IPS-20b (cell line): ENCODE data around the gene SVIL.
"Not testable (repeated sequence)": the region's sequence is repeated elsewhere in the genome, so short reads cannot be mapped to it uniquely, and the experiment has no call there.

Experiments used
- H3K27ac ChIP-seq: one replicate; pipeline ENCODE4 v1.5.1; 2013; ENCODE audit warnings: low read length
- H3K27me3 ChIP-seq: 2 replicates; pipeline ENCODE4 v1.6.1; 2013; ENCODE audit warnings: mild to moderate bottlenecking, low read length, inconsistent platforms; ENCODE audit not compliant: insufficient read depth
- H3K36me3 ChIP-seq: 2 replicates; pipeline ENCODE4 v1.6.1; 2013; ENCODE audit warnings: low read depth, mild to moderate bottlenecking, inconsistent platforms, low read length, moderate library complexity; ENCODE audit not compliant: insufficient read depth
- H3K4me1 ChIP-seq: 2 replicates; pipeline ENCODE4 v1.6.1; 2013; ENCODE audit warnings: mild to moderate bottlenecking, control low read depth, inconsistent platforms, low read length, moderate library complexity; ENCODE audit not compliant: insufficient read depth
- H3K4me3 ChIP-seq: 2 replicates; pipeline ENCODE4 v1.5.1; 2013; ENCODE audit warnings: mild to moderate bottlenecking, low read length, inconsistent platforms
- H3K9ac ChIP-seq: 2 replicates; pipeline ENCODE4 v1.6.1; 2013; ENCODE audit warnings: low read depth, mild to moderate bottlenecking, inconsistent platforms, low read length, moderate library complexity
- H3K9me3 ChIP-seq: 2 replicates; pipeline ENCODE4 v1.6.1; 2013; ENCODE audit warnings: mild to moderate bottlenecking, low read depth, low read length, inconsistent platforms; ENCODE audit not compliant: insufficient read depth

SVIL gene

GRCh38 chr10:29609696-29610095 lies 25.1 kb downstream of the SVIL start:
- H3K9ac ChIP-seq = no peak overlapping the region
- no peaks in the 10 kb centered on the region for H3K4me1 ChIP-seq
- no peaks in the 10 kb centered on the region for H3K36me3 ChIP-seq
- H3K27me3 ChIP-seq = no peaks in the 10 kb centered on the region
- H3K27ac ChIP-seq = no peak overlapping the region
- no peaks in the 10 kb centered on the region for H3K9me3 ChIP-seq
- H3K4me3 ChIP-seq = no peak overlapping the region

GRCh38 chr10:29608476-29609301 lies 26.1 kb downstream of the SVIL start:
- H3K4me1 ChIP-seq = no peaks in the 10 kb centered on the region; the same call in 1 of the 2 replicates
- no peaks in the 10 kb centered on the region for H3K9me3 ChIP-seq

DNA sequence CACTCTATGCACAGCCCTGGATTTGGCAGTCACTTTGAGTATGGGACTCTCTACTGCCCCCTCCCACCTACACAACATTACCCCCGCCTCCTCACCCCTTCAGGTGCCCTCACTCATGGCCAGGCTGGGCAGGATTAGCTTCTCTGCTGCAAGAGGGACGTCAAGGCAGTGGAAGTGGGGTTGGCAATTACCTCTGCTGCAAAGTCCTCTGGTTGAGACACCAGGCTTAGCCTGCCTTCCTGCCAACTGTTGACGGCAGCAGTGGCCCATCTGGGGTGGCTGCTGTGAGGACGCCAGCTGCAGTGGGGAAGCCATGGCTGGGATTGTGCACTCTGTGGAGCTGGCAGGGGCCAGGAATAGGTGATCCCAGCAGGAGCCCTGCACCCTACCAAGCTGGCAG lies 26.7 kb downstream of the SVIL start:
- no peak overlapping the region for H3K9ac ChIP-seq
- H3K27me3 ChIP-seq = no peaks in the 10 kb centered on the region
- no peaks in the 10 kb centered on the region for H3K9me3 ChIP-seq
- H3K27ac ChIP-seq = no peak overlapping the region
- H3K36me3 ChIP-seq = no peaks in the 10 kb centered on the region
- no peaks in the 10 kb centered on the region; the same call in 1 of the 2 replicates for H3K4me1 ChIP-seq
- no peak overlapping the region for H3K4me3 ChIP-seq

More at GRCh38 chr10:29608476-29609301, 26.1 kb downstream of the SVIL start:
- Histone ChIP-seq H3K36me3 (no peaks in the 10 kb centered on the region), H3K4me3 (no peak overlapping the region), H3K27me3 (no peaks in the 10 kb centered on the region), H3K9ac (no peak overlapping the region), H3K27ac (no peak overlapping the region)

DNA sequence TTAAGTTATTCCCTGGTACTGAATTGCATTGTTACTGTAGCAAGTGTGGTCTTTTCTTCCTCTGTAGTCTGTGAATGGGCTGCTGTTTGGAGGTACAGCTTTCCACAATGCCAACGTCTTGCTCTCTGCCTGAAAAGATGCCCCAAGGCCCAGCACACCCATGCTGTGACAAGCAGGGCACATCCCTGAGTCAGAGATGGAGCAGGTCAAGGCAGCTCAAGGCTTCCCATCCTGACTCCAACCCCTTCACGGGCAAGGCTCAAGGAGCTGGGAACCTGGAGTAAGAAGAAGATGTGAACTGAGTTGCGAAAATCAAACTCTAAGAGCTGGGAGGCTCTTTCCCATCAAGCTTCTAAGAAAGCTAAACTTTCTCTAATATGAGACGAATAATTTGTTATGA lies 27.2 kb downstream of the SVIL start:
- Histone ChIP-seq H3K27ac (no peak overlapping the region), H3K36me3 (no peaks in the 10 kb centered on the region), H3K27me3 (no peaks in the 10 kb centered on the region), H3K9ac (no peak overlapping the region), H3K4me1 (no peaks in the 10 kb centered on the region; the same call in 1 of the 2 replicates), H3K4me3 (no peak overlapping the region), H3K9me3 (no peaks in the 10 kb centered on the region)

DNA sequence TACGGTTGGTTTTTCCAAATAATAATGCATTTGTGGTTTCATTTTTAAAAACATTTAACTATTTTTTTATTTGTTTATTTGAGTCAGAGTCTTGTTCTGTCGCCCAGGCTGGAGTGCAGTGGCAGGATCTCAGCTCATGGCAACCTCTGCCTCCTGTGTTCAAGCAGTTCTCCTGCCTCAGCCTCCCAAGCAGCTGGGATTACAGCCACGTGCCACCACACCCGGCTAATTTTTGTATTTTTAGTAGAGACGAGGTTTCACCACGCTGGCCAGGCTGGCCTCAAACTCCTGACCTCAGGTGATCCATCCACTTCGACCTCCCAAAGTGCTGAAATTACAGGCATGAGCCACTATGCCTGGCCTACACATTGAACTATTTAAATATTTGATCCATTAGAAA lies 28.1 kb downstream of the SVIL start:
- not testable (repeated sequence) for H3K4me1 ChIP-seq, H3K9me3 ChIP-seq, H3K27ac ChIP-seq, H3K27me3 ChIP-seq, H3K9ac ChIP-seq, H3K36me3 ChIP-seq, H3K4me3 ChIP-seq

- no peaks in the 10 kb centered on the region for H3K9me3 ChIP-seq
- H3K9ac ChIP-seq = no peak overlapping the region
- no peak overlapping the region for H3K27ac ChIP-seq
- H3K4me1 ChIP-seq = peaks cover 7% of the 10 kb centered on the region; the same call in 1 of the 2 replicates
- no peaks in the 10 kb centered on the region for H3K27me3 ChIP-seq
- no peak overlapping the region for H3K4me3 ChIP-seq
- H3K36me3 ChIP-seq = no peaks in the 10 kb centered on the region
These were observed 30.4 kb downstream of the SVIL start for GRCh38 chr10:29604291-29604825.

GRCh38 chr10:29603223-29603896 lies 31.4 kb downstream of the SVIL start:
- Histone ChIP-seq H3K4me1 (peaks cover 7% of the 10 kb centered on the region; the same call in 1 of the 2 replicates), H3K36me3 (no peaks in the 10 kb centered on the region), H3K27ac (no peak overlapping the region), H3K27me3 (no peaks in the 10 kb centered on the region), H3K9me3 (no peaks in the 10 kb centered on the region), H3K9ac (no peak overlapping the region), H3K4me3 (no peak overlapping the region)

DNA sequence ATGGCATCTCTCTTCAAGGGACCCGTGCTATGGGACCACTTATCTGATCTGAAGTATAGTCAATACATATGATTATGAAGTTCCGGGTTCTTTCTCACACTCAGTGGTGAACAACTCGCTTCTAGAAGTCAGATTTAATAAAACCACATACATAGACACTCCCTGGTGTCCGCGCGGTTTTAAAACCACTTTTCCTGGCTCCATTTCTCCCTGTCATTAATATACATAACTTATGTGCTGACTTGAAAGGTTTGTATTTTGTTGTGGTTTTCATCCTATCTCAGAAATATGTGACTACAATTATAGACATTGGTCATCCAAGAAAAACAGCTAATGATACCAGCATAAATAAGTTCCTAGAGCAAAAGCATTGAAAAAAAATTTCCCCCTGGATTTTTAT lies 34.0 kb downstream of the SVIL start:
- H3K4me1 ChIP-seq = peaks cover 7% of the 10 kb centered on the region; the same call in 1 of the 2 replicates
- no peaks in the 10 kb centered on the region for H3K9me3 ChIP-seq
- no peaks in the 10 kb centered on the region for H3K27me3 ChIP-seq
- H3K9ac ChIP-seq = no peak overlapping the region
- no peak overlapping the region for H3K4me3 ChIP-seq
- no peak overlapping the region for H3K27ac ChIP-seq
- H3K36me3 ChIP-seq = no peaks in the 10 kb centered on the region

GRCh38 chr10:29600067-29600466 lies 34.7 kb downstream of the SVIL start:
- H3K27ac ChIP-seq = no peak overlapping the region
- no peak overlapping the region for H3K9ac ChIP-seq
- H3K9me3 ChIP-seq = no peaks in the 10 kb centered on the region
- H3K27me3 ChIP-seq = no peaks in the 10 kb centered on the region
- peaks cover 7% of the 10 kb centered on the region; the same call in 1 of the 2 replicates for H3K4me1 ChIP-seq
- no peaks in the 10 kb centered on the region for H3K36me3 ChIP-seq
- no peak overlapping the region for H3K4me3 ChIP-seq

DNA sequence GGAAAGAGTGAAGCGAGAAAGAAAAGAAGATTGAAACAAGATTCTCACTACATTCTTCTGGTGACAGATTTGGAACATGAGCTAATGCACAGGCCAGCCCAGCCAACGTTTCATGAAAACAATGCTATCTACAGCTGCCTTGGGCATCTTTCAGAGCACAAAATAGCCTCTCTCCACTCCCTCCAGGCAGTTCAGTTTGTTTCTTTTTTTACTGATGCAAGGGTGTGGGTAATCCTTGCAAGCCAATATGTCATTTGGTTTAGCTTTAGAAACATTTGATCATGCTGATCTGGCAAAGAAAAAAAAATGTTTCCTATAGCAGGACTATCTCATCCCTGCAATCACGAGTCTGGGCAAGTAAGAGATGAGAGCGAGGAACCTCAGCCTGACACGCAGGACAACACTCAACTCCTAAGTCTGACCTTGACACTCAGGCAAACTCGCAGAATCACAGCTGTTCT lies 35.9 kb downstream of the SVIL start:
- no peaks in the 10 kb centered on the region for H3K36me3 ChIP-seq
- H3K27me3 ChIP-seq = no peaks in the 10 kb centered on the region
- no peaks in the 10 kb centered on the region for H3K9me3 ChIP-seq
- H3K27ac ChIP-seq = no peak overlapping the region
- H3K4me1 ChIP-seq = peaks cover 7% of the 10 kb centered on the region; the same call in 1 of the 2 replicates
- no peak overlapping the region for H3K4me3 ChIP-seq
- H3K9ac ChIP-seq = no peak overlapping the region

DNA sequence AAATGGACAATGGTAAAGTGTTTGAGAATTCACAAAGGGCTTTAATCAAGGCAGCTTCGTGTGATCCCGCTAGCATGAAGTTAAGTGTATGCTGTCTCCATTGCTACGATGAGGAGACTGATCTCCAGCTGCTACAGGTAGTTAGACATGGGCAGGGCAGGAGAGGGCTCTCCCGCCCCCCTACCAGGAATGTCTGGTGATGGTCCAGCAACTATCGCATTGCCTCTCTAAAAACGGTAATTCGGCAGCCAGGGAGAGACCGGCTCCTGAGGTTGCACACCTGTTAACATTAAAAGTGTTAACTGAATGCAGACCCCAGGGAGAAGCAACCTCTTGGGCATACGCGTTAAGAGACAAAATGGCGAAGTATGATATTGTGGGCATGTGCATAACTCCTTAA lies 37.9 kb downstream of the SVIL start:
- H3K27ac ChIP-seq = no peak overlapping the region
- no peaks in the 10 kb centered on the region for H3K36me3 ChIP-seq
- no peak overlapping the region for H3K4me3 ChIP-seq
- H3K27me3 ChIP-seq = no peaks in the 10 kb centered on the region
- no peak overlapping the region for H3K9ac ChIP-seq
- H3K4me1 ChIP-seq = 0 out of 2 replicates have a peak, but pooled peaks cover under 1% of the 10 kb centered on the region
- no peaks in the 10 kb centered on the region for H3K9me3 ChIP-seq
